A204.1 (cell line): ENCODE data around the gene PSTPIP2.
"Not testable (repeated sequence)": the region's sequence is repeated elsewhere in the genome, so short reads cannot be mapped to it uniquely, and the experiment has no call there.

Experiments
- FAIRE-seq: peaks from 2 replicates; lab custom pipeline; 2012; peaks lifted over from hg19 to GRCh38; lab: Jason Lieb, UNC

The PSTPIP2 gene

GRCh38 chr18:45981821-45982220 lies 90.2 kb downstream of the PSTPIP2 start:
- no peak for FAIRE-seq

GRCh38 chr18:45980229-45980628 lies 91.8 kb downstream of the PSTPIP2 start:
- FAIRE-seq = no peak

DNA sequence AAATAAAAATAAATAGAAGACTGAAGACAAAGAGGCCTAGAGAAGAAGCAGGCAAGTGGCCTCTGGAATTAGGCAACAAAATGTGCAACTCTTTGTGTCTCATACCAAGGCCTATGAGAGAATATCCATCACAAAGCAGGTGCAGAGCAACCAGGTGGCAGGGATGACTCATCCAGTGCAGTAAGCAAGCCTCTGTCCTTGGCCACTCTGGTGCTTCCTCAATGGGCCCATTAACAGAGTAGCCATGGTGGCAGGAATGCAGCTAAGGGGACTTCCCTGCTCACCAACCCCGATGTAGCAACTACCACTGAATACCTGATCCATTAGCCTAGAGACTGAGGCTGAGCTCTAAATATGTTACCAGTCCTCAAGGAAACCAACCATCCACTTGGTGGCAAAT lies 94.0 kb downstream of the PSTPIP2 start:
- FAIRE-seq = no peak

DNA sequence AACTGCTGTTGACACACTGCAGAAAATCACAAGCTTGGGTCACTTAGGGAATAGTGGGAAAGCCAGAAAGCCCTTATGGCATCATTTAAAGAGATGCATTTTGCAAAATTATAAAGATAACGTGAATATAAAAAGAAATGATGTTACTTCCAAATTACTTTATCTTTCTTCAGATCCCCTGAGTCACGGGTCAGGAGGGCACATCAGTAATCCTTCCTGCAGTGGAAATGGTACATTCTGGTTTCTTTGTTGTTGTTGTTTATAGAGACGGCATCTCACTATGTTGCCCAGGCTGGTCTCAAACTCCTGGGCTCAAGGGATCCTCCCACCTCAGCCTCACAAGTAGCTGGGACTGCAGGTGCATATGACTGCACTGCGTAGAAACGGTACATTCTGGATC lies 95.1 kb downstream of the PSTPIP2 start:
- no peak for FAIRE-seq

- no peak for FAIRE-seq
These were observed 95.5 kb downstream of the PSTPIP2 start for GRCh38 chr18:45976566-45976965.

- FAIRE-seq = peak; percentile 97
These were observed 97.9 kb downstream of the PSTPIP2 start for GRCh38 chr18:45974088-45974536.

DNA sequence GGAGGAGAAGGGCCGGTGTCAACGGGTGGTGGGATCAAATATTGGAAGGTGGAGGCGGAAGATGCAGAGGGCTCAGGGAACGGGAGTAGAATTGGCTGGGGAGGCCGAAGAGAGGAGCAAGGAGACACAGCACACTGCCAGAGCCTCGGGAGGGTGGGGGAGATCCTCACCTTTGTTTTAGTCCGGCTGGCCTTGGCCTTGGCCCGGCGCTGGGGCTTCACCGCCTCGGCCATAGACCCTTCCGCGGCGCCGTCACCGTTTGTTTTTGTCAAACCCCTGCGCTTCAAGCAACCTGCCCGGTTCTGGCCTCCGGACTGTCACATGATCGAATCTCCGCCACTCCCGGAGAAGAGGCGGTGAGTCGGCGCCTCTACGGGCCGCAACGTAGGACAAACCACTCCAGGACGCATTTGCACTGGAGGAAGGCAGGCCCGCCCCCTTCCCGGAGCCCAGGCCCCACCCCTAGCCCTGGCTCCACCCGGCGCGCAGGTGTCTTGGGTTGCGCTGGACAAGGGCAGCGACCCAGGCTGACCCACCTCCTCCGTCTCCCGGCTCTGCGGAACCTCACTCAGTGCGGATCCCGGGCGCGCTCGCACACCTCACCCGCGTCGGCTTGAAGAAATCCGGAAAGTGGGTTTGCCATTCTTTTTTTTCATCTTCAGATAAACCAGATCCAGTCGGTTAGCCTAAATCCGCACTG lies 104.9 kb downstream of the PSTPIP2 start, which contains the start of gene EPG5:
TSS of gene EPG5 (minus strand) at position 323 of the 700 bp plus-strand sequence. CDS start at position 233, 90 bp downstream.
- peak; percentile 65 for FAIRE-seq

DNA sequence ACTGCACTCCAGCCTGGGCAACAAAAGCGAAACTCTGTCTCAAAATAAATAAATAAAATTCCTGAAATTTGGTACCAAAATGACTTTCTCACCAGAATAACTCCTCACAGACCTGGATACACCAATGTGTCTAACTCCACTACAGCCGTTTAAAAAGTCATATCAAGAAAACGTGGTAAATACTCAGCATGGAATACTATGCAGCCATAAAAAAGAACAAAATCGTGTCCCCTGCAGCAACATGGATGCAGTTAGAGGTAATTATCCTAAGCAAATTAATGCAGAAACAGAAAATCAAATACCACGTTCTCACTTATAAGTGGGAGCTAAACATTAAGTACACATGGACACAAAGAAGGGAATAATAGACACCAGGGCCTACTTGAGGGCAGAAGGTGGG lies 107.1 kb downstream of the PSTPIP2 start:
- not testable (repeated sequence) for FAIRE-seq

DNA sequence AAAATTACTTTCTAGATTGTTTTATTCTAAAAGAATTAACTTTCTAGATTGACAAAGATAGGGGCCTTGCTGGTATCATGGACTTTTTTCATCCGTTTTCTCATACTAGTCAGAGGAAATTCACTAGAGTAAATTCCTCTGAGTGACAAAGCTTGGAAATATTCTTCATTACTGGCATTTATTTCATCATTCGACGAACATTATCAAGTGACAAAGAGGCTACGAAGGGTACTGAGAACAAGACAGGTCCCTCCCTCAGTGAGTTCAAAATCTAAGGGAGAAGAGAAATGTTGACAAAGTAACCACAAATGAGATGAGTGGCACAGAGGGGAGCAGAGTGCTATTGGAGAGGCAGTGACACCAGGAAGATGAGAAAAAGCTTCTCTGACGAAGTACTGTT lies 109.2 kb downstream of the PSTPIP2 start:
- no peak for FAIRE-seq

GRCh38 chr18:45962461-45962860 lies 109.6 kb downstream of the PSTPIP2 start:
- FAIRE-seq = no peak

GRCh38 chr18:45959484-45959883 lies 112.6 kb downstream of the PSTPIP2 start:
- FAIRE-seq = not testable (repeated sequence)

GRCh38 chr18:45958730-45959129 lies 113.3 kb downstream of the PSTPIP2 start:
- FAIRE-seq = no peak

- no peak for FAIRE-seq
These were observed 114.0 kb downstream of the PSTPIP2 start for GRCh38 chr18:45958027-45958426.

GRCh38 chr18:45957100-45957499 lies 115.0 kb downstream of the PSTPIP2 start:
- no peak for FAIRE-seq

GRCh38 chr18:45954070-45954934 lies 117.8 kb downstream of the PSTPIP2 start:
- no peak for FAIRE-seq

GRCh38 chr18:45951016-45951714 lies 120.9 kb downstream of the PSTPIP2 start:
- FAIRE-seq = no peak

GRCh38 chr18:45945669-45946068 lies 126.4 kb downstream of the PSTPIP2 start:
- no peak for FAIRE-seq

DNA sequence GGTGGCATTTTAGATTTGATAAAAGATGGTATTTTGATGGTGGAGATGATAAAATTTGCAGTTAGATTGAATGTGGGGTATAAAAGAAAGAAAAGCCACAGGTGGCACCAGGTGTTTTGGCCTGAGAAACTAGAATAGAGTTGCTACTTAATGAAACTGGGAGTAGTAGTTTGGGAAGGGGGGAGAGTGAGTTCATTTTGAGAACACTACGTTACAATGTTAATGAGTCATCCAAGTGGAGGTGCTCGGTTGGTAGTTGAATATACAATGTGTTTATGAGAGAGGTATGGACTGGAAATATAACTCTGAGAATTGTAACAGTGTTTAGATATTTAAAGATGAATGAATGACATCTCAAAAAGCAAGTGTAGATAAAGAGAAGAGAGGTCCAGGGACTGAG lies 131.3 kb downstream of the PSTPIP2 start:
- no peak for FAIRE-seq

DNA sequence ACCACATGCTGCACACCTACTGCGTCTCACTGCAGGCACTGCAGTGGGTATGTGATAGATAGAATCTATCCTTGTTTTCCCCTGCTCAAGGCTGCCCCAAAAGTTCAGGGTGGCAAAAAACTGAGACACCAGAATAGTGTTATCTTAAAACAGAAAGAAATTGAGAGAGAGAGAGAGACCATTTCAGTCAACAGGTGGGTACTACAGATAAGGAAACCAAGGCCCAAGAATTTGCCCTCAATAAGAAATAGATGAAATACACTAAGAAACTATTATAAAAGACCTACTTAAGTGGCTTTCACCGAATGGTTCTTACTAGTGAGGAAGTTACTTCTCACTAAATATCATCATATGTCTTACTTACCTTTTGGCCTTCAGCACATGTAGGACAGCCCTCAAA lies 132.8 kb downstream of the PSTPIP2 start:
- FAIRE-seq = no peak

DNA sequence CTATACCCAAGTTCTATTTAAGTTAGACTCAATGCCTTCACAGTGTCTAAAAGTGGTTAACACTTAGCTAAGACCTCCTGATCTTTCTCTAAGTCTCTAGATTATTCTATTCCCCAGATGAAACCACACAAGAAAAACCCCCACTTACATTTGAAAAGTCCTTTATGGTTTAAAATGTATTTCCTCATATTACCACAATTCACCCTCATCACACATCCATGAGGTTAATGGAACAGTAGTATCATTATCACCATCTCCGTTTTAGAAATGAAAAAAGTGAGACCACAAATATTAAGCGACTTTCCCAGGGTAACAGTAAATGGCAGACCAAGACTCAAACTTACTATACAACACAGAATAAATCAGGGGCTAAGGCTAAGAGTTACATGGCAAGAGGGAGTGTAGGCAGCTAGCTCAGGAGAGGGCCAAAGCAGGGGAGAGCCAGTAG lies 133.5 kb downstream of the PSTPIP2 start:
- no peak for FAIRE-seq

DNA sequence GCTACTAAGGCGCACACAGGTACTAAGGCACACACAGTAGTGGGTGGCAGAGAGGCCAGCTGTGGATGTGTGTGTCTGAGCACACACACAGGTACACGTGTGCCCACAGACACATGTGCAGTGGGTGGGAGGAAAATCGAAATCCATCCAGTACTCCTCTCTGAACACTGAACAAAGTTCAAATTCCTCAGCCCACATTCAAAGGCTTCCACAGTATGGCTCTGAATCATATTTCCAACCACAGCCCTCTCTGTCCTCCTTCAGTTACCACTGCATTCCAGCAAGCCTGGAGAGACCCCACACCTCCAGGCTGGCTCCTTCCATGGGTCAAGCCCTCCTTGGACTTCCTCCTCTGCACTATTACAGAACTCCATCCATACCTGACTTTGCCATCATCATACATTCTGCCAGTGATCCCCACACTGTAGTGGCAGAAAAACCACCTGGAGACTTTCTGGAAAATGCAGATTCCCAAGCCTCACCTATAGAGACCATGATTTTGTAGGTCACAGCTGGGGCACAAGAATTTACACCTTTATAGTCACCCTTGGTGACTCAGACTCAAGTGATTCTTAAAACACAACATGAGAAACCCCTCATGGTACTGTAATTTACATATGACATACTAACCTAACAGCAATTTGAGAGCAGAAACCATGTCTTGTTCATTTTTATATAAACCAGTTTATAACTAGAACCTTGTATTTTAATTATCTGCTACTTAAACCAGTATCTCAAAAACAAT lies 136.3 kb downstream of the PSTPIP2 start:
- no peak for FAIRE-seq
